Measurements from ENCODE around the gene MARCKSL1.
"Not testable (repeated sequence)": the region's sequence is repeated elsewhere in the genome, so short reads cannot be mapped to it uniquely, and the experiment has no call there.

Gene MARCKSL1

GRCh38 chr1:32333251-32333963 lies 2.6 kb downstream of the MARCKSL1 start:
- DNase-seq (ENCODE audit: low read depth), result no peak

- no peak for DNase-seq (ENCODE audit: low read depth)
Measured at GRCh38 chr1:32332290-32333079, 3.5 kb downstream of the MARCKSL1 start.

- no peak for DNase-seq (ENCODE audit: low read depth)
Measured at GRCh38 chr1:32331549-32331948, 4.5 kb downstream of the MARCKSL1 start.

- DNase-seq (ENCODE audit: low read depth), result no peak
Measured at GRCh38 chr1:32330558-32331151, 5.4 kb downstream of the MARCKSL1 start.

- no peak for DNase-seq (ENCODE audit: low read depth)
Measured at GRCh38 chr1:32329931-32330466, 6.0 kb downstream of the MARCKSL1 start.

- no peak for DNase-seq (ENCODE audit: low read depth)
Measured at GRCh38 chr1:32327204-32327603, 8.8 kb downstream of the MARCKSL1 start.

- DNase-seq (ENCODE audit: low read depth), result no peak
Measured at GRCh38 chr1:32321712-32322291, 14.2 kb downstream of the MARCKSL1 start.

- DNase-seq (ENCODE audit: low read depth), result no peak
Measured at GRCh38 chr1:32318127-32318869, 17.7 kb downstream of the MARCKSL1 start.

- DNase-seq (ENCODE audit: low read depth), result no peak
Measured at GRCh38 chr1:32316903-32317277, 19.1 kb downstream of the MARCKSL1 start.

- no peak for DNase-seq (ENCODE audit: low read depth)
Measured at GRCh38 chr1:32311709-32312393, 24.2 kb downstream of the MARCKSL1 start.

- DNase-seq (ENCODE audit: low read depth), result no peak
Measured at GRCh38 chr1:32309960-32310359, 26.1 kb downstream of the MARCKSL1 start.

- DNase-seq (ENCODE audit: low read depth), result peak; percentile 54
Measured at GRCh38 chr1:32307324-32307723, 28.7 kb downstream of the MARCKSL1 start.

GRCh38 chr1:32305310-32305709 lies 30.7 kb downstream of the MARCKSL1 start:
- no peak for DNase-seq (ENCODE audit: low read depth)

- peak; percentile 68 for DNase-seq (ENCODE audit: low read depth)
Measured at GRCh38 chr1:32303997-32304622, 31.9 kb downstream of the MARCKSL1 start.

- DNase-seq (ENCODE audit: low read depth), result no peak
Measured at GRCh38 chr1:32303358-32303757, 32.7 kb downstream of the MARCKSL1 start.

- no peak for DNase-seq (ENCODE audit: low read depth)
Measured at GRCh38 chr1:32299327-32299726, 36.7 kb downstream of the MARCKSL1 start.

- not testable (repeated sequence) for DNase-seq (ENCODE audit: low read depth)
Measured at GRCh38 chr1:32298211-32298610, 37.8 kb downstream of the MARCKSL1 start.

- peak; percentile 95 for DNase-seq (ENCODE audit: low read depth)
Measured at GRCh38 chr1:32291708-32292538, 44.1 kb downstream of the MARCKSL1 start, which contains the start of gene HDAC1. TSS of gene HDAC1 (plus strand) at chr1:32292083. CDS start at chr1:32292170, 87 bp downstream.

GRCh38 chr1:32291145-32291707 lies 44.8 kb downstream of the MARCKSL1 start:
- peak; percentile 39 for DNase-seq (ENCODE audit: low read depth)

Data from iris pigment epithelial cell (primary cell).